ENCODE measurements around the gene PITPNC1.

The PITPNC1 gene

DNA sequence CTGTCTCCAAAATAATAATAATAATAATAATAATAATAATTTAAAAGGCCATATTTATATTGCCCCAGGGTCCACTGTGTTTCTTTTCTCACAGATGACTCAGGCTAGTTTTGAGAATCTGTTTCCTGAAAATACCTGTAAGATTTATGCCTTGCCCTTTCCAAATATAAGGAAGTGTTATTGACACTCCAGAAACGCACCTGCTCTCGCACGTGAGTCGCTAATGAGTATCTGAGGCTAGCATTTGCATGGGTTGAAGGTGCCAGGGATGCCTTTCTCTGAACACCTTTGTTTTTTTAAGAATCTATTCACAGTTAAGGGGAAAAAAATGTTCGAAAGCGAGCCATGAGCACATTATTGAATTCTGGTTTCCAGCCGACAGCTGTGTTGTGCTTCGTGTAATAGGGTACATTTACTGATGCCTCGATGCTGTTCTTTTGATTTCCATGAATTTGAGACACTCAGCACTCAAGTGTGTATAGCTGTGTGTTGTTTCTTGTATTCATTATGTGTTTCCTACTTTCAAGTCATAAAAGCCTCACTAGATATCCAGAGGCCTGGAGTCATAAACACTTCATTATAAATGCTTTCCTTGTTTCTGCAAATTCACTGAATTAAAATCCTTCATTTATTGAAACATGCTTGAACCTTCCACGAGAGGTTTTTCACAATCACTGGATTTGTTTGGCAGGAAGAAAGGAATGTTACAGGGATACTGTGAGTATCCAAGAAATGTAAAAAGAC, 295.7 kb downstream of the PITPNC1 start:
- H3K4me1 ChIP-seq (ENCODE audit: control insufficient read depth, insufficient read depth, low read length) = no peaks in the 10 kb centered on the region
- no peak overlapping the region for H3K4me2 ChIP-seq (ENCODE audit: low read length)
- H3K27me3 ChIP-seq (ENCODE audit: control insufficient read depth, insufficient read depth, low read length) = no peaks in the 10 kb centered on the region
- H3K9ac ChIP-seq (ENCODE audit: low read depth, low read length) = no peak overlapping the region
- no peak overlapping the region for H3K4me3 ChIP-seq (ENCODE audit: low read length)
- no peaks in the 10 kb centered on the region for H3K36me3 ChIP-seq (ENCODE audit: insufficient read depth, low read length)
- no peaks in the 10 kb centered on the region for H3K9me3 ChIP-seq (replicated peaks; ENCODE audit: low read length)

DNA sequence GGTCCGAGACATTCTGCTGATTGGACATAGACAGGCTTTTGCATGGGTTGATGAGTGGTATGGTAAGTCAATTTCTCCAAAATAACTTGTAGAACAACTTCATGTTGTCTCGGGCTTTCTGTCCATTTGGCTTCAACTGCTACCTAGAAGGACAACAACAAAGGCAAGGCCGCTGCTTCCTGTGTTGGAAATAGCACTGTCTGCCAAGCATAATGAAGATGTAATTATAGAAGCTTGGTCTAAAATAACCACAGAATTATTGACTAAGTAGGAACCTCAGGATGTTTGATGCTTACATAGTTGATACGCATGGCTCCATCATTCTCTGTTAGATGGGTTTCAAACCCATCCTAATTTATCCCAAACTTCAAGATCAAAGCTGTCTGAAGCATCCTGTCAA, 298.4 kb downstream of the PITPNC1 start:
- Histone ChIP-seq H3K9ac (ENCODE audit: low read depth, low read length) (no peak overlapping the region), H3K27me3 (ENCODE audit: control insufficient read depth, insufficient read depth, low read length) (no peaks in the 10 kb centered on the region), H3K36me3 (ENCODE audit: insufficient read depth, low read length) (no peaks in the 10 kb centered on the region), H3K9me3 (replicated peaks; ENCODE audit: low read length) (no peaks in the 10 kb centered on the region), H3K4me1 (ENCODE audit: control insufficient read depth, insufficient read depth, low read length) (no peaks in the 10 kb centered on the region), H3K4me2 (ENCODE audit: low read length) (no peak overlapping the region), H3K4me3 (ENCODE audit: low read length) (no peak overlapping the region)

DNA sequence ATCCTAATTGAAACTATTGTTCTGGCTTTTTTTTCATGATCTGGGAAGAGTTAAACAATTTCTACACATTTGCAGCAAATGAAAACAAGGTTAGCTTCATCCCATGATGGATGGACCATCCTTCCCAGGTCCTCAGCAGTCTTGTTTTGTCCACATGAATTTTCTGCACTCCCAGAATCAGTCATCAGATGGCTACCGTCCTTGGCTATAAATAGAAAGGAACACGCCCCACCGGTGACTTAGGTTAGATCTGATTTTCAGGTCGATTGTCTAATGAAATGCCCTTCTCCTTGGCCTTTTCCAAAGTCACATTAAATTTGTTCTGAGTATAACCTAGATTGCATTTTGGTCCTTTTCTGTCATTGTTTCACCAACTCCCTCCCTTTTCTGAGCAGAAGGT, 299.2 kb downstream of the PITPNC1 start:
- Histone ChIP-seq H3K4me2 (ENCODE audit: low read length) (no peak overlapping the region), H3K36me3 (ENCODE audit: insufficient read depth, low read length) (peaks cover 2% of the 10 kb centered on the region), H3K4me3 (ENCODE audit: low read length) (no peak overlapping the region), H3K4me1 (ENCODE audit: control insufficient read depth, insufficient read depth, low read length) (no peaks in the 10 kb centered on the region), H3K27me3 (ENCODE audit: control insufficient read depth, insufficient read depth, low read length) (no peaks in the 10 kb centered on the region), H3K9ac (ENCODE audit: low read depth, low read length) (no peak overlapping the region), H3K9me3 (replicated peaks; ENCODE audit: low read length) (no peaks in the 10 kb centered on the region)

DNA sequence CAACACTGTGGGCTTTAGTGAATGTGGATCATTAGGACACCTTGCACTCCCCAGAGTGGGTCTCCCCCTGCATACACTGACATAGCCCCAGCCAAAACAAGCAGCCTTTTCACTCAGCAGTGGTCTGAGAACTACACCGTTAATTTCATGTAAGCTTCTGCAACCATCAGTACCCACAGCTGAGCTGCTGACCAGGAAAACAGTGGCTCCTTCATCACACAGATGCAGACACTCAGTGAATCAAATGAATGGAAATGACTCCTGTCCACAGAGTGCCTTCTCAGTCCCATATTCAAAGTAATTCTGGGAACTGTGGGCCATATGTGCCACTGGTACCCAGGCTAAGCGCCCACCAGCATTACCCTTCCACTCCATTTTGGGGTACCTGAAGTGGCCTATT, 301.3 kb downstream of the PITPNC1 start:
- H3K4me2 ChIP-seq (ENCODE audit: low read length) = no peak overlapping the region
- no peaks in the 10 kb centered on the region for H3K27me3 ChIP-seq (ENCODE audit: control insufficient read depth, insufficient read depth, low read length)
- no peak overlapping the region for H3K9ac ChIP-seq (ENCODE audit: low read depth, low read length)
- H3K9me3 ChIP-seq (replicated peaks; ENCODE audit: low read length) = no peaks in the 10 kb centered on the region
- H3K4me1 ChIP-seq (ENCODE audit: control insufficient read depth, insufficient read depth, low read length) = no peaks in the 10 kb centered on the region
- no peak overlapping the region for H3K4me3 ChIP-seq (ENCODE audit: low read length)
- peaks cover 2% of the 10 kb centered on the region for H3K36me3 ChIP-seq (ENCODE audit: insufficient read depth, low read length)

DNA sequence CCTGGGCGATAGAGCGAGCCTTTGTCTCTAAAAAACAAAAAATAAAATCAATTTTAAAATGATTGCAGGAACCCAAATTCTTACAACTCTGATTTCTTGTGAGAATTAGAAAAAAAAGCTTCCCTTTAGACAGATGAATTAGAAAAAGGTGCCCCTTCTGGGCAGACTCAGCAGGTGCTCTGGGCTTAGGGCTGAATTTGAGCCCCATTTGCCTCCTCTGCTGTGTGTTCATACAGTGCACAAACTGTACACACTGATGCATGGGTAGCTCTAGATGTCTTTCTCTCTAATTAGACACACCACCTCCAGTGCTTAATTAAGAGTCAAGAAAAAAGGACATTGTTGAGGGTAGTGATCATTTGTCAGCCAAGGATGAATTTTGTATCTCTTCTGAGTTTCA, 302.1 kb downstream of the PITPNC1 start:
- Histone ChIP-seq H3K36me3 (ENCODE audit: insufficient read depth, low read length) (peaks cover 2% of the 10 kb centered on the region), H3K4me3 (ENCODE audit: low read length) (no peak overlapping the region), H3K27me3 (ENCODE audit: control insufficient read depth, insufficient read depth, low read length) (no peaks in the 10 kb centered on the region), H3K4me1 (ENCODE audit: control insufficient read depth, insufficient read depth, low read length) (no peaks in the 10 kb centered on the region), H3K9me3 (replicated peaks; ENCODE audit: low read length) (no peaks in the 10 kb centered on the region), H3K9ac (ENCODE audit: low read depth, low read length) (no peak overlapping the region), H3K4me2 (ENCODE audit: low read length) (no peak overlapping the region)

DNA sequence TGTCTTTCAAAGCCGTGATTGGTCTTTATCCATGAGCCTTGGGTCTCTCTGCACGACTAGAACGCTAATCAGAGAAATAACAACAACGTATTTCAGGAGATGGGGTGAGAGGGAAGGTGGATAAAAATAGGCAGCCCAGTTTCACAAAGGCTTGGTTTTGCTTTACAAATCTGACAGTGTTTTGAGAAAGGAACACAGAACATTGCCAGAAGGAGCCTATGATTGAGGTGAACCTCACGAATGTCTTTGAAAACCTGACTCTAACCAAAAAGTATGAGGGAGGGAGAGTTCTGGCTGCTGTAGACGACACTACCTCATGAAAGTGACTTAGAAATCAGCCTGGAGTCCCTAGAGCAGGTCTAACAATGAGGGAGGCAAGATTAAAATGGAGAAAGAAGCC, 302.6 kb downstream of the PITPNC1 start:
- Histone ChIP-seq H3K4me2 (ENCODE audit: low read length) (no peak overlapping the region), H3K9ac (ENCODE audit: low read depth, low read length) (no peak overlapping the region), H3K9me3 (replicated peaks; ENCODE audit: low read length) (no peaks in the 10 kb centered on the region), H3K4me3 (ENCODE audit: low read length) (no peak overlapping the region), H3K4me1 (ENCODE audit: control insufficient read depth, insufficient read depth, low read length) (no peaks in the 10 kb centered on the region), H3K27me3 (ENCODE audit: control insufficient read depth, insufficient read depth, low read length) (no peaks in the 10 kb centered on the region), H3K36me3 (ENCODE audit: insufficient read depth, low read length) (peaks cover 2% of the 10 kb centered on the region)

DNA sequence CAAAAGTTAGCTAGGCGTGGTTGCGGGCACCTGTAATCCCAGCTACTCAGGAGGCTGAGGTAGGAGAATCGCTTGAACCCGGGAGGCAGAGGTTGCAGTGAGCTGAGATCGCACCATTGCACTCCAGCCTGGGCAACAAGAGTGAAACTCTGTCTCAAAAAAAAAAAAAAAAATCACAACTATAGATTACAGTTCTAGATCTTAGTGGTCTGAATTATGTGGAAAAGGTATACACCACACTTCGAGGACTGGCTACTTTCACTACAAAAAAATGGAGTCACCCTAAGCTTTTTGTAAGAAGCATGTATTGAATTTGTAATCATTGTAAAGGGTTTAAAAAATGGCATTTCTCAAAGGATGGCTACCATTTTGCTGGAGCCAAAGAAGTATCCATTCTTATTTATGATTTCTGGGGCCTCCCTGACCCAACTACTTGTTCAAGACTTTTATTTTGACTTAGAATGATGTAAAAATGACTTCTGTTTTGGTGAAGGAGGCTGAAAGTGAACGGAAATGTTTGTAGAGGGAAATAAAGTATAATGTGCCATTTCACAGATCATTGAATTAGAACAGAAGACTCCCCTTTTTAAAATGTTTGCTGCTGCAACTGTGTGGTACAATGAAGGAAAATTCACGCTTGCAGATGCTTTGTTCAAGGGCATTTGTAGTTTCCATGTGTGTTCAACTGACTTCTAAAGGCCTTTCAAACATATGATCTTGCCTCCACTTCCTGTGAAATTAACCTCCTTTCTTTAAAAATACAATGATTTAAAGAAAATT, 303.6 kb downstream of the PITPNC1 start:
- Histone ChIP-seq H3K4me1 (ENCODE audit: control insufficient read depth, insufficient read depth, low read length) (no peaks in the 10 kb centered on the region), H3K4me2 (ENCODE audit: low read length) (no peak overlapping the region), H3K4me3 (ENCODE audit: low read length) (no peak overlapping the region), H3K36me3 (ENCODE audit: insufficient read depth, low read length) (peaks cover 2% of the 10 kb centered on the region), H3K9ac (ENCODE audit: low read depth, low read length) (no peak overlapping the region), H3K27me3 (ENCODE audit: control insufficient read depth, insufficient read depth, low read length) (no peaks in the 10 kb centered on the region), H3K9me3 (replicated peaks; ENCODE audit: low read length) (no peaks in the 10 kb centered on the region)

DNA sequence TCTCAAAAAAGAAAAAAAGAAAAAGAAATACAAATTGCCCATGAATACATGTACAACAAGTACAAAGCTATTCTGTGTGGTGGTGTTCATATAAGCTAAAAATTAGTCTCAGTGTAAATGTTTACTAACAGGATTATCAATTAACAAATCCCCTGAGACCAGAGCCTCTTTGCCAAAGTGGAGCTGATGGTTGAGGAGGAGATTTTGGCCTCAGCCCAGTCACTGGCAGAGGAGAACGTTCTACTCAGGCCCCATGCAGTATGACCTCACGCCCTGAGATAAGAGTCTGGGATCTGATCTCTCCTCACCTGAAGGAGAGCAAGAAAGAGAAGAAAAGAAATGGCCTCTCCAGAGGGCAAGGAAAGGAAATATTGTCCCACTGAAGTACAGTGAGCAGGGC, 305.1 kb downstream of the PITPNC1 start:
- H3K36me3 ChIP-seq (ENCODE audit: insufficient read depth, low read length) = peaks cover 6% of the 10 kb centered on the region
- H3K9ac ChIP-seq (ENCODE audit: low read depth, low read length) = no peak overlapping the region
- no peaks in the 10 kb centered on the region for H3K27me3 ChIP-seq (ENCODE audit: control insufficient read depth, insufficient read depth, low read length)
- H3K9me3 ChIP-seq (replicated peaks; ENCODE audit: low read length) = no peaks in the 10 kb centered on the region
- no peaks in the 10 kb centered on the region for H3K4me1 ChIP-seq (ENCODE audit: control insufficient read depth, insufficient read depth, low read length)
- H3K4me3 ChIP-seq (ENCODE audit: low read length) = no peak overlapping the region
- no peak overlapping the region for H3K4me2 ChIP-seq (ENCODE audit: low read length)

DNA sequence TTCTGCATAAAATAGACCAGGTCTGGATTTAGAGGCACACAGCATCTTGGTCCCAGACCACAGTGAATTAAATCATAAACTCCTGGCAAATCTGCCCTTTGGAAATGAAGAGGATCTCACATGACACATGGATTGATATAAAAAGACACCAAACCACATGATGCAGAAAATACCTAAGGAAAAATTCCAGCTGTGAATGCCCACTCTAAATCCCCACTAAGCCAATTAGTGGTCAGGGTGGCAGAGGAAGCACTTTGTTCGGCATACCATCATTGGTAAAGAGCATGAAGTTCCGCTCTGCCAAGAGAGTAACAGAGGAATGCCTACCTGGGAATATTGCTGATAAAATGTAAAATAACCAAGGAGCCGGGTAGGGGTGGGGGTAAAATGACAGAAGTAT, 308.3 kb downstream of the PITPNC1 start:
- Histone ChIP-seq H3K4me2 (ENCODE audit: low read length) (no peak overlapping the region), H3K9me3 (replicated peaks; ENCODE audit: low read length) (no peaks in the 10 kb centered on the region), H3K4me3 (ENCODE audit: low read length) (no peak overlapping the region), H3K27me3 (ENCODE audit: control insufficient read depth, insufficient read depth, low read length) (no peaks in the 10 kb centered on the region), H3K9ac (ENCODE audit: low read depth, low read length) (no peak overlapping the region), H3K36me3 (ENCODE audit: insufficient read depth, low read length) (peaks cover 10% of the 10 kb centered on the region), H3K4me1 (ENCODE audit: control insufficient read depth, insufficient read depth, low read length) (no peaks in the 10 kb centered on the region)

DNA sequence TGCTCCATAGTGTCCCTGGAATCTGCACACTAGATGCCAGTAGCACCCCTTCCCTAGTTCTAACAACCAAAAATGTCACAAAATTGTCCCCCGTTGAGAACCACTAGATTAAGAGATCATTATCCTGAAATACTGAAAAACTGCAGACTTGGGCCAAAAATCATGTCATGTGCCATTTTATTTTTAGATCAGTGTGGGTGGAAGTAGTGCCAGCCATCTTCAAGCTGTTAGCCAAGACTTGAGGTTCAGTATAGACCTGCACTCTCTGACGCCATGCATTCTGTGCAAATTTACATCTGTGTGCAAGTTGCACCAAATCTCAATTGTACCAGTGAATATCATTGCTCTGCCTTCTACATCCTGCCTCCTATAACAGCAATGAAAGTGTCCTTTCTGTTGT, 309.2 kb downstream of the PITPNC1 start:
- Histone ChIP-seq H3K4me2 (ENCODE audit: low read length) (no peak overlapping the region), H3K9ac (ENCODE audit: low read depth, low read length) (no peak overlapping the region), H3K4me3 (ENCODE audit: low read length) (no peak overlapping the region)

DNA sequence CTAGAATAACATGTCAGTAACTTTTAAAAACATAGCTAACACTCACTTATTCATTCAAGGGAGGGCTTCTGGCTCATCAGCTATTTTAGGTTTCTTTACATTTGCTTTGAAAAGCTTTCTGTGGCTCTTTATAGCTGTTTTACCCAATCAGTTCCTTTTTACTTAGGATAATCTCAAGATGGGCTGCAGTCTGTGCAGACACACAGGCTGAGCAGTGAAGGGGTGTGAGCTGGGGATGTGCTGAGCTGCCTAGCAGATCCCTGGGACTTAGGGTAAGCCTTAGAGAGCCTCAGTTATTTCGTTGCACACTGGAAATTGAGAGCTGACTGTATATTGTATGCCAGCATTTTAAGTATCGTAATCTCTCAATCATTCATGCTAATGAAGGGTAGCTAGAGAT, 310.4 kb downstream of the PITPNC1 start:
- H3K4me3 ChIP-seq (ENCODE audit: low read length) = no peak overlapping the region
- no peak overlapping the region for H3K4me2 ChIP-seq (ENCODE audit: low read length)
- H3K9me3 ChIP-seq (replicated peaks; ENCODE audit: low read length) = no peaks in the 10 kb centered on the region
- H3K9ac ChIP-seq (ENCODE audit: low read depth, low read length) = no peak overlapping the region
- peaks cover 8% of the 10 kb centered on the region for H3K36me3 ChIP-seq (ENCODE audit: insufficient read depth, low read length)
- H3K27me3 ChIP-seq (ENCODE audit: control insufficient read depth, insufficient read depth, low read length) = no peaks in the 10 kb centered on the region
- no peaks in the 10 kb centered on the region for H3K4me1 ChIP-seq (ENCODE audit: control insufficient read depth, insufficient read depth, low read length)

More for the DNA sequence above, 309.2 kb downstream of the PITPNC1 start:
- no peaks in the 10 kb centered on the region for H3K9me3 ChIP-seq (replicated peaks; ENCODE audit: low read length)
- no peaks in the 10 kb centered on the region for H3K27me3 ChIP-seq (ENCODE audit: control insufficient read depth, insufficient read depth, low read length)
- no peaks in the 10 kb centered on the region for H3K4me1 ChIP-seq (ENCODE audit: control insufficient read depth, insufficient read depth, low read length)
- peaks cover 8% of the 10 kb centered on the region for H3K36me3 ChIP-seq (ENCODE audit: insufficient read depth, low read length)

All from skeletal muscle satellite cell (primary cell).